PC-9 (cell line): ENCODE measurements around the gene LRRC2.

Experiments
- EZH2 ChIP-seq: fragments of 200-600 bp; sonication (generic); IDR thresholded peaks from 2 replicates; pipeline ENCODE4 v1.8.0; 2017; ENCODE audit warnings: antibody characterized with exemption, low read depth
- TF ChIP-seq, protein P1 (sequence below): fragments of 200-600 bp; sonication (generic); conservative IDR thresholded peaks from 2 replicates; pipeline ENCODE4 v1.6.1; 2017; ENCODE audit warnings: mixed run types, antibody characterized with exemption, mild to moderate bottlenecking, moderate library complexity

DNA sequence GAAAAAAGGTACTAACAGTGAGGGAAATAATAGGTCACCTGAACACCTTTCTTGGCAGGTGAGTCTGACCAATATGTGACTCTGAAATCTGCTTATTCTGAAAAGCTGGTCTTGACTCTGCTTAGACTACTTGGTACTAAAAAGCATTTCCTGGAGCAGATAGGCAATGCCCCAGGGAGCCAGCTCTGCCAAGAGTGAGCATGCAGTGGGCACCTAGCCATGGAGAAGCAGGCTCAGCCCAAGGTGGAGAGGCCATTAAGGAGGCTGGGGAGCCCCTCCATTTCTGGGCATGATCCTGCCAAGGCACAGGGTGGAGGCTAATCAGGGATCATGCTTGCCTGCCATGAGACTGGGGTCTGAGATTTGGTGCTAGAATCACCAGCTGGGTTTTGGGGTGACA is 99.8 kb downstream of the LRRC2 start:
- TF ChIP-seq, protein P1, sequence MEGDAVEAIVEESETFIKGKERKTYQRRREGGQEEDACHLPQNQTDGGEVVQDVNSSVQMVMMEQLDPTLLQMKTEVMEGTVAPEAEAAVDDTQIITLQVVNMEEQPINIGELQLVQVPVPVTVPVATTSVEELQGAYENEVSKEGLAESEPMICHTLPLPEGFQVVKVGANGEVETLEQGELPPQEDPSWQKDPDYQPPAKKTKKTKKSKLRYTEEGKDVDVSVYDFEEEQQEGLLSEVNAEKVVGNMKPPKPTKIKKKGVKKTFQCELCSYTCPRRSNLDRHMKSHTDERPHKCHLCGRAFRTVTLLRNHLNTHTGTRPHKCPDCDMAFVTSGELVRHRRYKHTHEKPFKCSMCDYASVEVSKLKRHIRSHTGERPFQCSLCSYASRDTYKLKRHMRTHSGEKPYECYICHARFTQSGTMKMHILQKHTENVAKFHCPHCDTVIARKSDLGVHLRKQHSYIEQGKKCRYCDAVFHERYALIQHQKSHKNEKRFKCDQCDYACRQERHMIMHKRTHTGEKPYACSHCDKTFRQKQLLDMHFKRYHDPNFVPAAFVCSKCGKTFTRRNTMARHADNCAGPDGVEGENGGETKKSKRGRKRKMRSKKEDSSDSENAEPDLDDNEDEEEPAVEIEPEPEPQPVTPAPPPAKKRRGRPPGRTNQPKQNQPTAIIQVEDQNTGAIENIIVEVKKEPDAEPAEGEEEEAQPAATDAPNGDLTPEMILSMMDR: no peak
- TF ChIP-seq EZH2: no peak
